ENCODE data around the gene C2orf78. TPM values are rescaled to one million over a fixed set of nuclear protein-coding genes. Genes with fewer than 3 reads are reported as not detected.
A peak's percentile ranks its signal among the peaks of the same experiment; 100 is the strongest.

Gene C2orf78
- polyA plus RNA-seq, 1 of the 3 experiments (the other 2 are of a cell fraction) = 0.02 TPM

- H3K27ac ChIP-seq (ENCODE audit: low read depth in 2 of 2, low read length in 1 of 2) = no peak overlapping the region
- no peak for DNase-seq
- POLR2A ChIA-PET = interaction anchor here (1.1 kb wide), 1 partner anchor 18 kb away, joined by 3 read pairs; no protein-coding TSS in a partner anchor
These were observed 72.2 kb downstream of the C2orf78 start for GRCh38 chr2:73856214-73856613.

More at GRCh38 chr2:73856214-73856613, 72.2 kb downstream of the C2orf78 start:
- TF ChIP-seq RFX5 (IDR thresholded peaks at IDR 0.05; ENCODE audit: low read length) = no peak
- TF ChIP-seq CHD2 (IDR thresholded peaks at IDR 0.05; ENCODE audit: low read length, partially characterized antibody) = no peak
- no peak for TF ChIP-seq FOXM1 (IDR thresholded peaks at IDR 0.05; ENCODE audit: low read depth)
- TF ChIP-seq GATA2 (CRISPR knock-in tag; IDR thresholded peaks at IDR 0.05) = no peak
- TF ChIP-seq MXI1 (IDR thresholded peaks at IDR 0.05; ENCODE audit: low read depth, low read length) = no peak
- no peak for TF ChIP-seq PBX3 (IDR thresholded peaks at IDR 0.05)
- TF ChIP-seq USF2 (IDR thresholded peaks at IDR 0.05; ENCODE audit: borderline replicate concordance, low read depth, low read length) = no peak
- no peak for TF ChIP-seq EZH2phosphoT487 (IDR thresholded peaks at IDR 0.05; ENCODE audit: borderline replicate concordance, low read depth)
- TF ChIP-seq ELF1 (IDR thresholded peaks at IDR 0.05) = no peak
- no peak for TF ChIP-seq ZBTB33 (IDR thresholded peaks at IDR 0.05; ENCODE audit: borderline replicate concordance, low read depth)
- TF ChIP-seq TEAD4 (IDR thresholded peaks at IDR 0.05; ENCODE audit: borderline replicate concordance, insufficient read depth) = no peak
- TF ChIP-seq MAX (IDR thresholded peaks at IDR 0.05; ENCODE audit: low read depth) = no peak
- TF ChIP-seq USF1 (IDR thresholded peaks at IDR 0.05; ENCODE audit: borderline replicate concordance, low read depth) = no peak
- no peak for TF ChIP-seq YY1 (IDR thresholded peaks at IDR 0.05; ENCODE audit: low read depth)
- TF ChIP-seq TCF12 (IDR thresholded peaks at IDR 0.05) = peak; percentile 17; the same call in 1 of the 2 replicates
- TF ChIP-seq EP300 (IDR thresholded peaks at IDR 0.05; ENCODE audit: borderline replicate concordance in 1 of 2, low read depth in 1 of 2, low read length in 1 of 2) = no peak
- TF ChIP-seq FOXJ3 (CRISPR knock-in tag; IDR thresholded peaks at IDR 0.05) = no peak
- no peak for TF ChIP-seq SMC3 (IDR thresholded peaks at IDR 0.05; ENCODE audit: low read depth, low read length)
- no peak for TF ChIP-seq RCOR1 (IDR thresholded peaks at IDR 0.05; ENCODE audit: low read length)
- 0 out of 2 replicates have a peak, but pooled peaks have one; percentile 12 for TF ChIP-seq JUND (IDR thresholded peaks at IDR 0.05)
- 0 out of 2 replicates have a peak, but pooled peaks have one; percentile 19 for TF ChIP-seq FOSL2 (IDR thresholded peaks at IDR 0.05; ENCODE audit: borderline replicate concordance, low read depth)
- no peak for TF ChIP-seq SIN3A (IDR thresholded peaks at IDR 0.05; ENCODE audit: borderline replicate concordance, low read depth, low read length)
- no peak for TF ChIP-seq MEF2A (IDR thresholded peaks at IDR 0.05; ENCODE audit: borderline replicate concordance, low read depth)
- Histone ChIP-seq H3K4me2 (no peak overlapping the region), H4K20me1 (ENCODE audit: insufficient read depth) (0 out of 2 replicates have a peak, but pooled peaks cover 4% of the 10 kb centered on the region), H2AFZ (ENCODE audit: low read depth) (no peak overlapping the region), H3K9ac (no peak overlapping the region), H3K4me1 (ENCODE audit: control insufficient read depth in 1 of 2, insufficient read depth in 2 of 2, low read depth in 1 of 2, low read length in 1 of 2) (peaks cover 0 to 7% of the 10 kb centered on the region in 2 experiments; a peak in 2 of 4 replicates), H3K9me3 (no peaks in the 10 kb centered on the region), H3K4me3 (ENCODE audit: low read depth in 2 of 2, low read length in 1 of 2) (no peak overlapping the region), H3K9me2 (no peaks in the 10 kb centered on the region), H3K27me3 (ENCODE audit: insufficient read depth) (no peaks in the 10 kb centered on the region), H3K36me3 (replicated peaks in 1 of 2; ENCODE audit: control insufficient read depth in 1 of 2, insufficient read depth in 2 of 2, low read length in 1 of 2) (peaks cover 52 to 61% of the 10 kb centered on the region in 2 experiments), H3K79me2 (ENCODE audit: insufficient read depth) (no peaks in the 10 kb centered on the region), H3F3A (replicated peaks; ENCODE audit: insufficient read depth) (peaks cover 18% of the 10 kb centered on the region)
- CTCF ChIA-PET = no interaction called here
